ENCODE measurements around the gene OR6C2. TPM values are rescaled to one million over a fixed set of nuclear protein-coding genes. Genes with fewer than 3 reads are reported as not detected.
"Not testable (repeated sequence)": the region's sequence is repeated elsewhere in the genome, so short reads cannot be mapped to it uniquely, and the experiment has no call there.

OR6C2 gene
- total RNA-seq, 4 donors from 2014 or later = 0.60 TPM; not detected in 3

DNA sequence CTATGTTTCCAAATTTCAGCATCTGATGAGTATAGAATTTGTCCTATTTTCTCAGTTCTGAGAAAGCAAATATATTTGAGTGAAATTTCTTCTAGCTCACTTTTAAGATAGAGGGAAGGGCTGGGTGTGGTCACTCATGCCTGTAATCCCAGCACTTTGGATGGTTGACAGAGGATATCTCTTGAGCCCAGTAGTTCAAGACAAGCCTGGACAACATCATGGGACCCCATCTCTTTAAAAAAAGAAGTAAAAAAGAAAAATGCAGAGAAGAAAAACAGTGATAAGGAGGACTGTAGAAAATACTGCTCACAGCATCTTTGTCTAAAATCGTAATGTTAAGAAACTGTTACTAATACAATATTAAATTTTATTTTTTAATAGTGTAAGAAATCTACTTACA, 28.4 kb downstream of the OR6C2 start:
- in situ Hi-C loops (cut with MboI; ENCODE audit: low pct_ligation_motif_present in 1 of 4, low pct_unique_long_range_greater_than_20kb in 1 of 4, low sequenced_read_pairs in 3 of 4) = no loop called here
- Histone ChIP-seq H3K9me3 (no peaks in the 10 kb centered on the region), H3K4me3 (no peak overlapping the region), H3K4me1 (no peaks in the 10 kb centered on the region), H3K27ac (no peak overlapping the region), H3K27me3 (no peaks in the 10 kb centered on the region), H3K36me3 (no peaks in the 10 kb centered on the region)
- TF ChIP-seq POLR2A (IDR thresholded peaks at IDR 0.05) = no peak
- TF ChIP-seq EP300 (IDR thresholded peaks at IDR 0.05; ENCODE audit: low read depth) = no peak
- TF ChIP-seq CTCF (IDR thresholded peaks at IDR 0.05) = no peak
- TF ChIP-seq POLR2AphosphoS5 (IDR thresholded peaks at IDR 0.05) = no peak
- WGBS, 2 donors (ENCODE audit: low coverage in 1 of 2) = 82 to 92% methylated on average over 1 of the region's 1 CpG
- no peak for DNase-seq
- intact Hi-C loops (cut with DNase I; ENCODE audit: low total_unique reads) = no loop called here

- H3K9me3 ChIP-seq; H3K27ac ChIP-seq; H3K4me1 ChIP-seq; H3K4me3 ChIP-seq; DNase-seq; H3K36me3 ChIP-seq; intact Hi-C loops (cut with DNase I; ENCODE audit: low total_unique reads); H3K27me3 ChIP-seq; in situ Hi-C loops (cut with MboI; ENCODE audit: low pct_ligation_motif_present in 1 of 4, low pct_unique_long_range_greater_than_20kb in 1 of 4, low sequenced_read_pairs in 3 of 4): not testable (repeated sequence)
- 92% methylated on average over 15 of the region's 29 CpGs; no CpG with 5 or more reads in 1 of the 2 donors for WGBS, 2 donors (ENCODE audit: low coverage in 1 of 2)
Observed at GRCh38 chr12:55479136-55479535, 35.3 kb downstream of the OR6C2 start.

GRCh38 chr12:55484284-55484683, 40.4 kb downstream of the OR6C2 start:
- H3K36me3 ChIP-seq; DNase-seq; H3K9me3 ChIP-seq; H3K4me1 ChIP-seq; H3K27me3 ChIP-seq; H3K4me3 ChIP-seq; H3K27ac ChIP-seq; in situ Hi-C loops (cut with MboI; ENCODE audit: low pct_ligation_motif_present in 1 of 4, low pct_unique_long_range_greater_than_20kb in 1 of 4, low sequenced_read_pairs in 3 of 4); intact Hi-C loops (cut with DNase I; ENCODE audit: low total_unique reads): not testable (repeated sequence)
- 72% methylated on average over 10 of the region's 13 CpGs; no CpG with 5 or more reads in 1 of the 2 donors for WGBS, 2 donors (ENCODE audit: low coverage in 1 of 2)

DNA sequence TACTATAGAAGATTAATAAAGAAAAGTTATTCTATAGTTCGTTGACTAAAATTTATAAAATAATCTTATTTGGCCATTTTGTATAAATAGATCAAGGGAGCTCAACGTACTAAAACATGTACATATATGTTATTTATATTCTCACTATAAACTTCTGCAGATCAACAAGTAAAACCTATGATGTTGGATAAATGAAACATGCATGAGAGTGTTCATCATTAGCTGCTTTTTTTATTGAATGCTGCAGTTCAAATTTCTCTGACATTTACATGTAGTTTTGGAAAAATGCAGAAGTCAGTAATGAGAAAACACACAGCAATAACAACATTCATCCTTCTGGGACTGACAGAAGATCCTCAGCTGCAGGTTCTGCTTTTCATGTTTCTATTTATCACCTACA, 48.2 kb downstream of the OR6C2 start, which contains the start of gene OR6C68:
TSS of gene OR6C68 (plus strand) at position 301 of the 400 bp plus-strand sequence. CDS start at position 301, 0 bp downstream.
- DNase-seq = no peak
- H3K4me1 ChIP-seq = no peaks in the 10 kb centered on the region
- WGBS, 2 donors (ENCODE audit: low coverage in 1 of 2) = 71 to 72% methylated on average over 2 of the region's 2 CpGs
- H3K4me3 ChIP-seq = no peak within 1 kb of the TSS
- no peak within 1 kb of the TSS for H3K27ac ChIP-seq
- TF ChIP-seq CTCF (IDR thresholded peaks at IDR 0.05) = no peak
- no peaks in the 10 kb centered on the region for H3K36me3 ChIP-seq
- H3K9me3 ChIP-seq = no peaks in the 10 kb centered on the region
- no peaks in the 10 kb centered on the region for H3K27me3 ChIP-seq
- in situ Hi-C loops (cut with MboI; ENCODE audit: low pct_ligation_motif_present in 1 of 4, low pct_unique_long_range_greater_than_20kb in 1 of 4, low sequenced_read_pairs in 3 of 4) = no loop called here
- intact Hi-C loops (cut with DNase I; ENCODE audit: low total_unique reads) = no loop called here

DNA sequence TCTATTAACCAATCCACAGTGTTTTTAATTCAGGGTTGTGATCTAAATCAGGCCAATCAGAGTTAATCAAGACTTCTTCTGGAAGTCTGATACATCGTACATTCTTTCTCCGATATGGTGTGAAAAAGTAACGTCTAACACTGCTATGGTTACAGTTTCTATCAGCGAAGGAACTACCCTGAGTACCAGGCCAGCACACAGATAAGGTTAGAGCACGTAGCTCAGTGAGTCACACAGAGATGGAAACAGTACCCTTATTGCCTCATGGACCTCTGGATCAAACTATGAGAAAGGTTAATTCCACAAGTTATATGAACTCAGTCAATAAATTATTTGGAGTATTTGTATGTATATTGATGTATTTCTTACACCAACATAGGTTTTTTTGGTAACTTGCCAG, 51.6 kb downstream of the OR6C2 start:
- Histone ChIP-seq H3K27me3 (no peaks in the 10 kb centered on the region), H3K4me3 (no peak overlapping the region), H3K4me1 (peaks cover 0 to 11% (median 5%) of the 10 kb centered on the region in 4 donors), H3K36me3 (no peaks in the 10 kb centered on the region), H3K27ac (no peak overlapping the region), H3K9me3 (no peaks in the 10 kb centered on the region)
- TF ChIP-seq POLR2A (IDR thresholded peaks at IDR 0.05) (no peak), EP300 (IDR thresholded peaks at IDR 0.05; ENCODE audit: low read depth) (no peak), CTCF (IDR thresholded peaks at IDR 0.05) (no peak), POLR2AphosphoS5 (IDR thresholded peaks at IDR 0.05) (no peak)
- 81 to 90% methylated on average over 2 to 5 of the region's 5 CpGs for WGBS, 2 donors (ENCODE audit: low coverage in 1 of 2)
- in situ Hi-C loops (cut with MboI; ENCODE audit: low pct_ligation_motif_present in 1 of 4, low pct_unique_long_range_greater_than_20kb in 1 of 4, low sequenced_read_pairs in 3 of 4) (no loop called here), intact Hi-C loops (cut with DNase I; ENCODE audit: low total_unique reads) (no loop called here)
- no peak for DNase-seq

Measured in transverse colon (tissue), 4 donors.